ENCODE data around the gene TMPRSS3.

Gene TMPRSS3

GRCh38 chr21:42361286-42361685 is 34.6 kb downstream of the TMPRSS3 start:
- TF ChIP-seq TAF1 (IDR thresholded peaks at IDR 0.05; ENCODE audit: low read depth, low read length) (no peak), POU2F2 (IDR thresholded peaks at IDR 0.05; ENCODE audit: low read depth, low read length) (no peak), PAX5 (IDR thresholded peaks at IDR 0.05; ENCODE audit: insufficient read depth, low read length, severe bottlenecking) (no peak), SPI1 (IDR thresholded peaks at IDR 0.05; ENCODE audit: low read depth, low read length) (no peak), POLR2A (IDR thresholded peaks at IDR 0.05; ENCODE audit: low read depth, low read length) (no peak), POLR2AphosphoS5 (IDR thresholded peaks at IDR 0.05; ENCODE audit: low read depth, low read length) (no peak)
- FAIRE-seq, result no peak
- no peak for DNase-seq (ENCODE audit: insufficient read length, low spot score)

GRCh38 chr21:42360317-42360716 is 35.5 kb downstream of the TMPRSS3 start:
- TF ChIP-seq PAX5 (IDR thresholded peaks at IDR 0.05; ENCODE audit: insufficient read depth, low read length, severe bottlenecking), result no peak
- no peak for TF ChIP-seq POU2F2 (IDR thresholded peaks at IDR 0.05; ENCODE audit: low read depth, low read length)
- TF ChIP-seq POLR2A (IDR thresholded peaks at IDR 0.05; ENCODE audit: low read depth, low read length), result no peak
- no peak for TF ChIP-seq TAF1 (IDR thresholded peaks at IDR 0.05; ENCODE audit: low read depth, low read length)
- no peak for TF ChIP-seq POLR2AphosphoS5 (IDR thresholded peaks at IDR 0.05; ENCODE audit: low read depth, low read length)
- no peak for TF ChIP-seq SPI1 (IDR thresholded peaks at IDR 0.05; ENCODE audit: low read depth, low read length)
- FAIRE-seq (no peak), DNase-seq (ENCODE audit: insufficient read length, low spot score) (no peak)

GRCh38 chr21:42358937-42359336 is 36.9 kb downstream of the TMPRSS3 start:
- no peak for DNase-seq (ENCODE audit: insufficient read length, low spot score)
- FAIRE-seq, result no peak
- TF ChIP-seq POU2F2 (IDR thresholded peaks at IDR 0.05; ENCODE audit: low read depth, low read length), result no peak
- TF ChIP-seq POLR2A (IDR thresholded peaks at IDR 0.05; ENCODE audit: low read depth, low read length), result no peak
- TF ChIP-seq TAF1 (IDR thresholded peaks at IDR 0.05; ENCODE audit: low read depth, low read length), result no peak
- no peak for TF ChIP-seq PAX5 (IDR thresholded peaks at IDR 0.05; ENCODE audit: insufficient read depth, low read length, severe bottlenecking)

GRCh38 chr21:42358261-42358660 is 37.6 kb downstream of the TMPRSS3 start:
- no peak for FAIRE-seq
- no peak for DNase-seq (ENCODE audit: insufficient read length, low spot score)
- TF ChIP-seq TAF1 (IDR thresholded peaks at IDR 0.05; ENCODE audit: low read depth, low read length) (no peak), SPI1 (IDR thresholded peaks at IDR 0.05; ENCODE audit: low read depth, low read length) (no peak), POU2F2 (IDR thresholded peaks at IDR 0.05; ENCODE audit: low read depth, low read length) (no peak), POLR2A (IDR thresholded peaks at IDR 0.05; ENCODE audit: low read depth, low read length) (no peak), PAX5 (IDR thresholded peaks at IDR 0.05; ENCODE audit: insufficient read depth, low read length, severe bottlenecking) (no peak)

GRCh38 chr21:42357307-42357706 is 38.5 kb downstream of the TMPRSS3 start:
- TF ChIP-seq TAF1 (IDR thresholded peaks at IDR 0.05; ENCODE audit: low read depth, low read length) (no peak), POLR2AphosphoS5 (IDR thresholded peaks at IDR 0.05; ENCODE audit: low read depth, low read length) (no peak), PAX5 (IDR thresholded peaks at IDR 0.05; ENCODE audit: insufficient read depth, low read length, severe bottlenecking) (no peak), POLR2A (IDR thresholded peaks at IDR 0.05; ENCODE audit: low read depth, low read length) (no peak), POU2F2 (IDR thresholded peaks at IDR 0.05; ENCODE audit: low read depth, low read length) (no peak), SPI1 (IDR thresholded peaks at IDR 0.05; ENCODE audit: low read depth, low read length) (no peak)
- no peak for FAIRE-seq
- no peak for DNase-seq (ENCODE audit: insufficient read length, low spot score)

- DNase-seq (ENCODE audit: insufficient read length, low spot score), result no peak
- no peak for FAIRE-seq
- no peak for TF ChIP-seq TAF1 (IDR thresholded peaks at IDR 0.05; ENCODE audit: low read depth, low read length)
- no peak for TF ChIP-seq PAX5 (IDR thresholded peaks at IDR 0.05; ENCODE audit: insufficient read depth, low read length, severe bottlenecking)
- TF ChIP-seq POLR2AphosphoS5 (IDR thresholded peaks at IDR 0.05; ENCODE audit: low read depth, low read length), result no peak
- TF ChIP-seq POU2F2 (IDR thresholded peaks at IDR 0.05; ENCODE audit: low read depth, low read length), result no peak
- no peak for TF ChIP-seq POLR2A (IDR thresholded peaks at IDR 0.05; ENCODE audit: low read depth, low read length)
- TF ChIP-seq SPI1 (IDR thresholded peaks at IDR 0.05; ENCODE audit: low read depth, low read length), result no peak
Measured at GRCh38 chr21:42356650-42357049, 39.2 kb downstream of the TMPRSS3 start.

- TF ChIP-seq PAX5 (IDR thresholded peaks at IDR 0.05; ENCODE audit: insufficient read depth, low read length, severe bottlenecking), result no peak
- no peak for TF ChIP-seq POLR2AphosphoS5 (IDR thresholded peaks at IDR 0.05; ENCODE audit: low read depth, low read length)
- TF ChIP-seq POLR2A (IDR thresholded peaks at IDR 0.05; ENCODE audit: low read depth, low read length), result no peak
- TF ChIP-seq SPI1 (IDR thresholded peaks at IDR 0.05; ENCODE audit: low read depth, low read length), result no peak
- no peak for TF ChIP-seq TAF1 (IDR thresholded peaks at IDR 0.05; ENCODE audit: low read depth, low read length)
- TF ChIP-seq POU2F2 (IDR thresholded peaks at IDR 0.05; ENCODE audit: low read depth, low read length), result no peak
- no peak for DNase-seq (ENCODE audit: insufficient read length, low spot score)
- no peak for FAIRE-seq
Measured at GRCh38 chr21:42356046-42356445, 39.8 kb downstream of the TMPRSS3 start.

- TF ChIP-seq POU2F2 (IDR thresholded peaks at IDR 0.05; ENCODE audit: low read depth, low read length), result no peak
- no peak for TF ChIP-seq PAX5 (IDR thresholded peaks at IDR 0.05; ENCODE audit: insufficient read depth, low read length, severe bottlenecking)
- TF ChIP-seq POLR2A (IDR thresholded peaks at IDR 0.05; ENCODE audit: low read depth, low read length), result no peak
- TF ChIP-seq POLR2AphosphoS5 (IDR thresholded peaks at IDR 0.05; ENCODE audit: low read depth, low read length), result no peak
- DNase-seq (ENCODE audit: insufficient read length, low spot score) (no peak), FAIRE-seq (no peak)
Measured at GRCh38 chr21:42353623-42354022, 42.2 kb downstream of the TMPRSS3 start.

- no peak for FAIRE-seq
Measured at GRCh38 chr21:42352441-42353095, 43.3 kb downstream of the TMPRSS3 start.

More at GRCh38 chr21:42352441-42353095, 43.3 kb downstream of the TMPRSS3 start:
- no peak for DNase-seq (ENCODE audit: insufficient read length, low spot score)
- TF ChIP-seq POLR2A (IDR thresholded peaks at IDR 0.05; ENCODE audit: low read depth, low read length) (no peak), POLR2AphosphoS5 (IDR thresholded peaks at IDR 0.05; ENCODE audit: low read depth, low read length) (no peak), PAX5 (IDR thresholded peaks at IDR 0.05; ENCODE audit: insufficient read depth, low read length, severe bottlenecking) (no peak), SPI1 (IDR thresholded peaks at IDR 0.05; ENCODE audit: low read depth, low read length) (no peak), POU2F2 (IDR thresholded peaks at IDR 0.05; ENCODE audit: low read depth, low read length) (no peak), TAF1 (IDR thresholded peaks at IDR 0.05; ENCODE audit: low read depth, low read length) (no peak)
